Stimulated activated CD4-positive, alpha-beta T cell treated with anti-CD3 and anti-CD28 coated beads, Interleukin-12 subunit alpha, Interleukin-12 subunit beta, amount 100 ng/mL, for 48 hours (primary cell): ENCODE data around the gene ZMIZ1.
A peak's percentile ranks its signal among the peaks of the same experiment; 100 is the strongest.

Source experiments
- DNase-seq, 3 donors: peaks; one replicate each; pipeline ENCODE4 v3.0.0-alpha.2; 2020; ENCODE audit warnings: low read depth in 2 of 3, low spot score in 1 of 3

ZMIZ1 gene

GRCh38 chr10:79063661-79064492 lies 4.9 kb upstream of the ZMIZ1 start:
- DNase-seq, result no peak

DNA sequence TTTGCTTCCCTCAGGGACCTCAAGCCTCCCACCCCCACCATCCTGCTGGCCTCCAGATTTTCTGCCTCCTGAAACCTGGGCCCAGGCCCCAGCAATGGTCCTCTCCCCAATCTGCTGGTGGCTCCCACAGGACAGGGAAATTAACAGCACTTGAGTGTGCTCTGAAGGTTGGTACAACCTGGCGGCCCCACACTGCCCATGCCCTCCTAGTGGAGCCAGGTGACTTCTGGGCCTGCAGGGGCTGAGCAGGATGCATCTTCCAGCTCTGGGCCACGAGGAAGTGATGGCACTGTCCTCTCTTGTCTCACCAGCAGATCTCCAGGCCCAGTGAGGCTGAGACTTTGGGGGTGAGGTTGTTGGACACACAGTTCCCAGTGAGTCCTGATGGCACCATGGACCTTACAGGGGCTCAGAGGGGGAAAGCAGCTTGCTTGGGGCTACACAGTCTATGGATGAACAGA lies 3.6 kb upstream of the ZMIZ1 start:
- no peak for DNase-seq

DNA sequence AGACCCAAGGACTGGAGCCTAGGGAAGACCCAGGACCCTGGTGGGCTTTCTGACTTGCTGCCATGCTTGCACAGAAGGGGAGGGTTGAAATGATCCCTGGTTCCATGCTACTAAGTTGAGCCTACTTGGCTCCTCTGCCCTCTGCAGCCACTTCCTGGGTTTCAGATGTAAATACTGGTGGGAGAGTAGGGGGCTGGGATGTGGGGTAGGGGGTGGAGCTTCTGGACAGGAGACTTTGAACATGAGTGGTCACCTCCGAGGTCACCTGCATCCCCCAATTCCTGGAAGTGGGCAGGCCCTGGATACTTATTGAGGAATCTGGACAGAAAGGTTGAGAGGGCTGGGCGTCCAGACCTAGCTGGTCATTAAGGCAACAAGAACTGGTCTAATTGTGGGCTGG lies 2.9 kb upstream of the ZMIZ1 start:
- no peak for DNase-seq

DNA sequence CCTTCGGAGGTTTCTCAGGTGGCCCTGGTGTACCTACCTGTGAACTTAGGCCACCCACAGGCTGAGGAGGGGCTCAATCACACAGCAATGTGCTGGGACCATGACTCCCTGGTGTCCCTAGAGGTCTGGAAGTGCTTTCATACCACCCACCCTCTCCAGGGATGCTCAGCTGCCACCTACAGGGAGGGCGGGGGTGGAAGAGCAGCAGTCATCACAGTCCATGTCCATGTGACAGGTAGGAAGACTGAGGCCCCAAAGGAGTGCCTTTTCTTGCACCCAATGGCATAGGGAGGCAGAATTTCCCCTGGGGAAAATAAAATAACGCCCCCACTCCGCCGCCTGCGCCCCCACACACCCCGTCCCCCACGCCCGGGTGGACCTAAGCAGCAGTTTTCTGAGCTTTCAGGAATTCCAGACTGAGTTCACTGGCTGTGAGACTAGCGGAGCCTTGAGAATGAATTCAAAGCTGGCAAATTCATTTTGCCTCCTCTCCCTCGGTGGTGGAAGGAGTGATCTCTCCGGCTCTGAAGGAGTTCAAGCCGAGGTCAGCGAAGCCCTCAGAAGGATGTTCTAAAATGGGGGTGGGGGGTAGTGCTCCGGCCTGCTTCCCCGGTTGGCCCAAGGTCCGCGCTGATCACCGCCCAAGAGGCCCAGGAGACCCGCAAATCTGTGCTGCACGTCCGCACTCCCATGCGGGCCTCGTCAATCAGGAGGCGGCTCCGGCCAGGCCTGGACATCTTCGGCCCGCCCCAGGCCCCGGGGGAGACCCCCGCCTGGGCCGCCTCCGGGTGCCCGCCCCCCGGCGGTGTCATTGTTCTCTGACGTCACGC lies 2.1 kb upstream of the ZMIZ1 start:
- DNase-seq, result no peak

- DNase-seq, result peak; percentile 62 to 79 (median 77)
These were observed 1.2 kb upstream of the ZMIZ1 start for GRCh38 chr10:79067241-79068202.

DNA sequence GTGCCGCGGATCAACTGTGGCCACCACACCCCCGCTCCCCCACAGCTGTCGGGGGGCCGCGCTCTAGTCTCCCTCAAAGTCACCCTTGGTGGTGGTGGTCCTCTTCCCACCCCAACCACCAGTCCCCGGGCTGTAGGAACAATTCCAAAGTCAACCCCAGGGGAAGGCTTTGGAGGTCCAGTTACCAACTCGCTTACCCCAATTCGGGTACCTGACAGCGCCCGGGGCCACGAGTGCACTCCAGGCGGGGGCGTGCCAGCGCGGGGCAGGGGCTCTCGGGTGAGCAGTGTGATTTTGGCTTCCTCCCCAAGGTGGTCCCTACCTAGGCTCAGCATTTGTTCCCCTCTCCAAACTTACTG lies 584 bp upstream of the ZMIZ1 start:
- no peak for DNase-seq

DNA sequence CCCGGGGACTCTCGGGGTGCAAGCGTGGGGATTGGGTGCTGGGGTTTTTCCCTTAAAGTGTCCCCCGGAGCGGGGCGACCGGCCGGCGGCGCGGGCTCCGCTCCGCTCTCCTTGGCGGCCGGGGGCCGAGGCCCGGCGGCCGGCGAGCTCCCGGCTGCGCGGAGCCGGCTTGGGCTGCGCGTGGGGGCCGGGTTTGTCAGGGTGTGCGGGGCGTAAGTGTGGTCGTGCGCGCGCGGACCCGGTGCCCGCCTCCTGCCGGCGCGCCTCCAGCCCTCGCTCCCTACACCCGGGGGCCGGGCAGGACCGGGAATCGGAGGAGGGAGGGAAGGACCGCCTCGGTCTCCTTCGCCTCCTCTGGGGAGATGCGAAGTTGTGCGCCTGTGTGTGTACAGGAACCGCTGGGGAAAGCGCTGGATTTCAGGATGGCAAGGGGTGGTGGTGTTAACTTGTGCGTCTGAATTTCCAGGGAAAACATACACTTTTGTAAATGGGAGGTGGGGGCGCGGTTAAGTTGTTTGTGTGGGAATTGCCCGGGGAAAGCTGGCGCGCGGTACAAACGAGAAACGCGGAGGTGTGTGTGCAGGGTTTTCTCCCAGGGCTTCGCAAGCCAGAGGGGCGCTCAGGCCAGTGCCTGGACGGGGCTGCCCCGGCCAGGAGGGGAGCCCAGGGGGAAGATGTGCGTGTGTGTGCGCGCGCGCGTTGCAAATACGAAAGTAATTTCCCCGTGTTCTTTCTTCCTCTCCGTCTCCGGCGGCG lies 737 bp downstream of the ZMIZ1 start:
- no peak for DNase-seq

GRCh38 chr10:79070081-79070605 lies 1.4 kb downstream of the ZMIZ1 start:
- no peak for DNase-seq

DNA sequence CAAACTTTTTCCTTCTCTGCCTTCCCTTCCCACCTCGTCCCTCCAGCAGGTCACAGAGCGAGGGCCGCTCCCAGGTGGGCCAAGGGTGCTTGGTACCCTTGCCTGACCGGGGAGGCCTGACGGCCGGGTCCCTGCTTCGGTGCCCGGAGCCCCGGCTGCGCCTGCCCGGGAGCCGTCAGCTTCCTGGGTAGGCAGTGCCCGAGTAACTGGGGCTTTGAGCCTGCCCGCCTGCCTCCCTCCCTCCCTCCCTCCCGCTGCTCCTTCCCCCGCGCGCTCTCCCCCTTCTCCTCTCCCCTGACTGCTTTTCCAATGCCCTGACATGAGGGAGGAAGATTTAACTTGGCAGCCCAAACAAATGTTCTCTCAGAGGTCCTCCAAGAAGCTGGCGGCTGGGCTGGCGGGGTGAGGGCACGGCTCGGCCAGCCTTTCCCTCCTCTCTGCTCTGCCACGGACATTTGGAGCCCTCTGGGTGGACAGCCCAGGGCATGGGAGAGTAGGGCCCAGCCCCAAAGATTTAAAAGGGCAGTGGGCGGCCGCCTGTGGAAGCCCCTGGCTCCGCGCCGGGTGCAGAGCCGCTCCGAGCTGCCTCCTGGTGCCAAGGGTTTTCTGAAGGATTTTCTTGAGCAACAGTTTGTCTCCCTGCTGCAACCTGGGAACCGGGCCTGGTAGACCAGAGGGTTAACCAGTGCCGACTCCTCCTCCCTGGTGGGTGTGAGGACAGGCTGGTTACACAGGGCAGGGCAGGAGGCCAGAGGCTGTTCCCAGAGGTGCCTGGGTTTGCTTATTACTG lies 2.0 kb downstream of the ZMIZ1 start:
- DNase-seq, result no peak

DNA sequence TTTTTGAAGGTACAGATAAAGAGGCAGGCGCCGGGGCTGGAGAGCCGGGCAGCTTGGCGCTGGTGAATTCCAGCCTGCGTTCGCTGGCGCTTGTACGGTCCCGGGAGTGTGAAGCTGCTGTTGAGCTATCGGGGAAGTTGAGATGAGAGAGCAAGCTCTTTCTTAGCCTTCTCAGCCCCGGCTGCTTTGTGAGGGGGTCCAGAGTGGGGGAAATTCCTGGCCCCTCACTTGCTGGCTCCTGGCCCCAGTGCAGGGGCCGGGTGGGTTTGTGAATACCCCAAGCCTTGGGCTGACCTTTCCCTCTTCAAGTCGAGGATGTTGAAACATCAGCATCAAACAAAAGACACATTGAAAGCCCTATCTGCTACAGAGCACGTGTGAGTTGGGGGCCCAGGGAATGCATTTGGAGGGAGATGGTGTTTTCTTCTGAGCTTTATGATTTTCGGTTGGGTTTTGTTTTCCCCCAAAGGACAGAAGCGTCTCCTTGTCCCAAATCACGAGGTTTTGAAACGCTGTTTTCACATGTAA lies 2.7 kb downstream of the ZMIZ1 start:
- DNase-seq, result no peak

- no peak for DNase-seq
These were observed 3.3 kb downstream of the ZMIZ1 start for GRCh38 chr10:79072041-79072441.

- no peak for DNase-seq
These were observed 4.4 kb downstream of the ZMIZ1 start for GRCh38 chr10:79072994-79073645.

GRCh38 chr10:79073784-79074432 lies 5.1 kb downstream of the ZMIZ1 start:
- DNase-seq, result no peak

DNA sequence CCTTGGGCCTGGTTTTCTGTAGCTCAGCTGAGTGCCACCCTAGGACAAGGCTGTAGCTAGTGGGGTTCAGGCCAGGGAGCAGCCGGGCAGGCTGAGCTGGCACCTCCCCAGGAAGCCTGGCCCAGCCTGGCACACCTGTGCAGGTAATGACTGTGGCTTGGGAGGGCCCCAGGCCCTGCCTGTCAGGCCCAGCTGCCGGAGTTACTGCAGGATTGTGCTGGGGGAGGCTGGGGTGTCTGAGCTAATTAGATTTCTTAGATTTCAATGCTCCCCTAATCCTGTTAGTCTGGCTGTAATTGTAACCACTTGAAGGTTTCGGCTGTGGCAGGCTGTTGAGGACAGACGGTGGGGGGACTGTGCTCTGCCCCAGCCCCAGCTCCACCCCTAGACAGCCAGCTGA lies 6.0 kb downstream of the ZMIZ1 start:
- no peak for DNase-seq

DNA sequence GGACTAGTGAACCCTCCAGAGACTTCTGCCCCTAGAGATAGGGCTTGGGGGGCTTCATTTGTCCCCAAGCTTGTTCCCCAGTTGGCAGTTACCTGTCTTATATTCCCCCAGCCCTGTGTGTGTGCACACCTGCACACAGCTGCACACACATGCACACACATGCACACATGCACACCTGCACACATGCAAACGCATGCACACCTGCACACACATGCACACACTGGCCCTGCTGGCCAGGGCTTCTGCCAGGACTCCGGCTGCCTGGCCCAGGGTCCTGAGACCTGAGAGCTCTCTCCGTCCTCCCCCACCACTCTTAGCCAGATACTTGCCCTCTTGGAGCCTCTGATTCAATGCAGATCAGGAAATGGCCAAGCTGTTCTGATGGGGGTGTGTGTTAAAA lies 6.7 kb downstream of the ZMIZ1 start:
- no peak for DNase-seq

DNA sequence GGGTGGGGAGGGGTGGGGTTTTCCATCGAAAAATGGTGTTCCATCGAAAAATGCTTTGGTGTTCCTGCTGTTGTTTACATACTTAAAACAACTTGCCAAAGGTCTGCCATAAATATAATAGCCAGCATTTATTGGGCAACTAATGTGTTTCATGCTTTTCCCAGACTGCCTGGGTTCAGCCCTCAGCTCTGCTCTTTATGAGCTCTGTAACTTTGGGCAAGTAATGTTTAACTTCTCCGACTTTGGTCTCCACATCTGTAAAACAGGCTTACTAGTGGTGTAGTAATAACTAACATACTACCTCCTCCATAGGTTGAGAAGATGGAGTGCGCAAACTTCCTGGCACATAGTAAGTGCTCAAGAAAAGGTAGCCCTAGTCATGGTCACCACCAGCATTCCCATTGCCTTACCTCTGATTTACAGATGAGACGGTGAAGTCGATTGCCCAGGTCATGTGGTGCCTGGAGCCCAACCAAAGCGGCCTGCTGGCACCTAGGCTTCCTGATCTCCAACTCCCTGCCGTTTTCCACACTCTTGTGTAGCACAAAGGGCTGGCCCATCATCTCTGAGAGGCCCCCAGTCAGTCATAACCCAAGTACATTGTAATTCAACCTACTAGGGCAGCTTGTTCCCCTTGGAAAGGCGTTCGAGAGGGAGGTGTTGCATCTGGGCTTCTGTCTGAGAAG lies 8.9 kb downstream of the ZMIZ1 start:
- no peak for DNase-seq

- no peak for DNase-seq
These were observed 9.7 kb downstream of the ZMIZ1 start for GRCh38 chr10:79078367-79079053.
